Measurements from ENCODE around the gene TBC1D5.

Gene TBC1D5

DNA sequence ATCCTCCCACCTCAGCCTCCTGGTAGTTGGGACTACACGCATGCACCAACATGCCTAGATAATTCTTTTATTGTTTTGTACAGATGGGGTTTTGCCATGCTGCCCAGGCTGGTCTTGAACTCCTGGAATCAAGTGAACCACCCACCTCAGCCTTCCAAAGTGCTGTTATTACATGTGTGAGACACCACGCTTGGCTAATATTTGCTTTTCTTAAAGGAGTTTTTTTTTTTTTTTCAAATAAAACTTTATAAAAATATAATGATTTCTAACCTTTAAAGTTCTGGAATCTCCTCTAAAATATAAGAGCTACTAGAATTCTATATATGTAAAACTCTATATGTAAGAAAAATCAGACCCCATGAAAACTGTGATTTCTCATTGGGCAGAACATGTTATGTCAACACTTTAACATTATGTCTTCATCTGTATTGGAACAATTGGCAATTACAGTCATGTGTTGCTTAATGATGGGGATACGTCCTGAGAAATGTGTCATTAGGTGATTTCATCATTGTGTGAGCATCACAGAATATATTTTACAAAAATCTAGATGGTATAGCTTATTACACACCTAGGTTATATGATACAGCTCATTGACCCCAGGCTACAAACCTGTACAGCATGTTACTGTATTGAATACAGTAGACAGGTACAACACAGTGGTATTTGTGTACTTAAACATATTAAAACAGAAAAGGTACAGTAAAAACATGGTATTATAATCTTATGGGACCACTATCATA lies 480.6 kb downstream of the TBC1D5 start:
- FAIRE-seq: no peak

DNA sequence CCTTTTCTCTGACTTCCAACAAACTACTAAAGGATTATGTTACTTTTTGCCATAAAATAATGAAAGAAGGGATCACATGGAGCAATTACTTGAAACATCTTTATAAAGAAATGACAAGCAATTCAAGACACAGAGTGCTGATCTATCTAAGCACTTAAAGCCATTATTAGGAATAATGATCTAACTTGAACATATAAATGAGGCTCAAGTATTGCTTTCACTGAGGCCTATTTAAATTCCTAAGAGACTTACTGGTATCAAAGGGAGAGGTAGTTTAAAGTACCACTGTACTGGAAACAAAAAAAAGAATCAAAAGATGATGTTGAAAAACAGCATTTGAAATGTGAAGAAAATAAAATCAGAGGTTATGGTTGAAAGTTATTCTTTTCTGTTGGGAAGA lies 482.2 kb downstream of the TBC1D5 start:
- FAIRE-seq: no peak

DNA sequence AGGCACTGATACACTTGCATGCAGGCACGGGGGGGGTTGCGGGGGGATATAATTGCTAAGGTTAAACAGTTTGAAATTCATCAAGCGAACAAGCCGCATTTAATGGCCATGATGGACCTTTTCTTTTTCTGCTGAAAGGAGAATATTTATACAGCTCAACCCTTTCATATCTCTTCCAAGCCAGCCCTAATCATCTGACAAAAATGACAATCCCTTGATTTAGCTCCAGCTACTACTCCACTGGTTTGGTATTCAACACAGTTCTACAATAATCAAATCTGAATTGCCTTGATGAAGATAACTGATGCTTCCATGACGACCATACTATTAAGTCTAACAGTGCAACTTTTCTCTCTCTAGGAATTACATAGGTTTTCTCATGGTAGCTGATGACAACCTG lies 482.7 kb downstream of the TBC1D5 start:
- no peak for FAIRE-seq

DNA sequence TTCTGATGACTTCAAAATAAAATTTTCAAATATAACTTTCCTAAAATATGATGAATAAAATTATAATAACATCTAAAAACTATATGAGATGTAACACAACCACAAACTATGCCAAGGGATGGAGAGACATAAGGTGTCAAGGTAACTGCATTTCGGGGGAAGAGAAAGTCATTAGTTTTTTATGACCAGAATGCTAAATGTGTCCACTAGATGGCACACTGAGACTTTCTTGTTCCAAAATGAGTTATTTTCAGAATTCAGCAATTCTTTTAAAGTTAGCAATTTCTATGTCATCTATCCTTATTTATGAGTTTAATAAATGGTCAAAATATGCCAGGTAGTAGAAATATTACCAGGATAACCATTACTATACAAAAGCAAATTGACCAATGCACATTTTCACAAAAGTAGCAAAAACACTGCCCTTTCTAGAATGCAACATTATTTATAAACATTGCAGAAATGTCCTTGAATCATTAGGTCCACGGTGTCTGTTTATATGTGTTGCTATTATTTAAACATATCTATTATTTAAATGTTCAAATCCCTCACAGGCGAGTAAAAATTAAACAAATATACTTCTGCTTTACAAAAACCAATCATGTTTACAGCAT lies 483.5 kb downstream of the TBC1D5 start:
- FAIRE-seq: peak; percentile 99

DNA sequence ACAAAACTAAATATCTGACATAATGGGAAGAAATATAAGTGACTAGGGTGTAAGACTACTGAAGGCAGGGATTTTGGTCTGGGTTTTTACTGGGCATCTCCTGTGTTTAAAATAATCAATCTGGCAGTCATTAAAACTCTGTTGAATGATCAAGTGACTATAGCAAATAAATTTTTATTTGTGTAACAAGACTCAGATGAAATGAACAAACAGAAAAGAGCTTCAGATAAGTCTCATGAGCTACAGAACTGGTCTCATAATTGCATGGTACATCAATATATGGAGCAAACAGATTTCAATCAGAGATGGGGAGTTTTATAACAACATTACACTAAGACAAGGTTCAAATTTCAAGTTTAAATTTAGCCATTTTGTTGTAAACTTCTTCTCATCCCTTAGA lies 485.2 kb downstream of the TBC1D5 start:
- peak; percentile 61 for FAIRE-seq

DNA sequence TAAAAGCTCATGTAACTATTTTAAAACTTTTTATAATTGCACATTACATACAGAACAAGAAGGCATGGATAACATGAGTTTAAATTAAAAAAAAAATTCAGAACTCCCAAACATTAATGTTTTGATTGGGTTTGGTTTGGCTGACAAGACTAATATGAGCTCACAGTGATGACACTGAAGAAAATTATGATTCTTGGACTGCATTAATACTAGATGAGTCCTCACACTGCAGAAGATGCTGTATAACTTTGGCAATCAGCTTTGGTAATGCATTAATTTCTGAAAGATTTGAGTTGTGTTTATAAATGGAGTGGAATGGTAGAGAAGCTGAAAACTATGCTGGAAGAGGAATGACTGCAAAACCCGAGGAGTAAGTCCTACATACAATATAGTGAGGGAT lies 498.8 kb downstream of the TBC1D5 start:
- no peak for FAIRE-seq

DNA sequence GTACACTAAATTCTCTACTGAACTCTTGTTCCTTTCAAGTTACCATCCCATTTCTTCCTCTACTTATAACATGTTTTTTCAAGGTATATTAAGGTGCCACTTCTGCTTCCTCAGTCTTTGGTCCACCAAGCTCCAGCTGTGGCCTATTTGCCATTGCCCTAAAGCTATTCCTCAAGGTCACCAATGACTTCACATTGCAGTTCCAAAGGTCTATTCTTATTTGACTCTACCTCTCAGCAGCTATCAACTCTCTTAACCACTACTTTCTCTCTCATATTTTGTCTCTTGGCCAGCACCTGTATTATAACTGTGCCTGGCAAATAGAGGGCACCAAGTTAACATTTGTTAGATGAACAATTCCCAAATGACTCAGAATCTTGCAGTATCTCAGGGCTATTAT lies 503.0 kb downstream of the TBC1D5 start:
- FAIRE-seq: no peak

DNA sequence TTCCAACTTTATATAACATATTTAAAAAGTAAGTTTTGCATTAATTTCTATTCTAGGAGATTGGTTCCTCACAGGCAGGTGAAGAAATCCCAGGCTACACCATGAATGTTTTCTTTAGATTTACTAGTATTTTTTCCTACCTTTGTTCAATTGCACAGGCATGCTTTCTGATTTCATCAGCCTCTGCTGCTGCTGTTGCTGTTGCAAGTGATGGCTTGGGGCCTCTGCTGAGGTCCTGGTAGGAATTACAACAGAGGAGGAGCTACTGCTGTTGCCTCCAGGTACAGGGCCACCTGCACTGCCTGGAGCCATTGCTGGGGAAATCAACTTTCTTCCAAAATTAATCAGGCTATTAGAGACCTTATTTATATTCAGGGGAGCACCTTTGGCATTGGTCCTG lies 504.4 kb downstream of the TBC1D5 start:
- FAIRE-seq: no peak

DNA sequence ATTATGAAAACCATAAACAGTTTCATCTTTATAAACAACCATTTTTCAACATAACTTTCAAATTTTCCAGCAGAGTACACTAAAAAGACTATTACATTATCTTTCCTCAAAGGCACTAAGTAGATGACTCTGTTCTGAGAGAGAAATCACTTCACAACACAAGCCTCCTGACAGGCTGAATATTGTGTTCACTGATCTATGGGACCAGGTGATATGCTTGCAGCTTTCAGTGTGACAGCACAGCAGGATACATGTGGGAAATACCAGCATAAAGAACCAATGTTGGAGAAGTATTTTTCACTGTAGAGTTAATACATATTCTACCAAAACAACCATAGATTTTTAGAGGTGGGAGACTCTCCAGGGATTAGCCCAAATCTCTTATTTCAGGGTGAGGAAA lies 507.1 kb downstream of the TBC1D5 start:
- FAIRE-seq: no peak

DNA sequence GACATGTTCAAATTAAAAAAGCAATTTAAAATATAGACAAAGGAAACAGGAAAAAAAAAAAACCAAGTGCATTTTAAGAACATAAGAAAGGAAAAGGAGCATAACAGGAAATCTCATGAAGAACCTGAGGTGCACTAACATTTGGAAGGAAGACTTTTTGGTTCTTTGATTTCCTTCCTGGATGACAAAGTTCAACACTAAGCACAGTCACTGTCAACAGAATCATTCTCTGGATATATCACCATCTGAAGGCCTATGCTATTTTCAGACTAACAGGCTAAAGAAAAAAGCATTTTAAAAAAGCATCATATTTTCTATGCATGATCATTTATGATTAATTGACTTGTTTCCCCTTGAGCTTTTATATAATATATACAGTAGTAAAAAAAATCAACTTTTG lies 508.0 kb downstream of the TBC1D5 start:
- no peak for FAIRE-seq

DNA sequence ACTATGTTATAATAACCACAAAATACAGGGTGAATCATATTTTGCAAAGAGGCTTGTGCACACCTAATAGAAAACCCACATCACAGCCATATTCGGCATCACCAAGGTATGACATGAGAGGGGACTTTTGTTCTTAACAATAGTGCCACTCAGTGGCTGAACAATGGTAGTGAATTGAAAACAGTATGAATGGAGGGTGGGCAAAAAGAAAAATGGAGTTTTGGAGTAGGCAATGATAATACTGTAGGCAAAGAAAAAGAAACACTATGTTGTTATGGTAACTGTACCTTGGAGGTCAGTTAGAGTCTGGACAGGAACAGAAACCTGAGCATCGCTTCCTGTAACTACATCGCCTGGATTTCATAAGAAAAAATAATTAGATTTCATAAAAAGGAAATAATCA lies 509.0 kb downstream of the TBC1D5 start:
- peak; percentile 97 for FAIRE-seq

DNA sequence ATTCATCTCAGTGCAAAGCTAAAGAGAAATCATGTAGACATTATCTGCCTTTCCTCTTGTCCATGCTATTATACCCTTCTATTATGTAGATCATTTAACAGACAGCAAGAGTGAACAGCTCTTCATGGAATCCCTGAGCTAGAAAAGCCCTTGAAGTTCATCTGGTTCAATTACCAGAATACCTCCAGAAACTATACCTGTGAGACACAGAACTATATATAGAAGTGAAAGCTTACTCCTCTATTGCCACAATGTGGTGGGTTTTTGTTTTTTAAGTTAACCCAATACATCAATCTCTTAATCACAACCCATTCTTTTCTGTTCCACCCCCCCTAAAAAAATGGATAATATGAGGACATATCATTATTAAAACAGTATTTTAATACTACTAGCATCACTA lies 510.0 kb downstream of the TBC1D5 start:
- no peak for FAIRE-seq

DNA sequence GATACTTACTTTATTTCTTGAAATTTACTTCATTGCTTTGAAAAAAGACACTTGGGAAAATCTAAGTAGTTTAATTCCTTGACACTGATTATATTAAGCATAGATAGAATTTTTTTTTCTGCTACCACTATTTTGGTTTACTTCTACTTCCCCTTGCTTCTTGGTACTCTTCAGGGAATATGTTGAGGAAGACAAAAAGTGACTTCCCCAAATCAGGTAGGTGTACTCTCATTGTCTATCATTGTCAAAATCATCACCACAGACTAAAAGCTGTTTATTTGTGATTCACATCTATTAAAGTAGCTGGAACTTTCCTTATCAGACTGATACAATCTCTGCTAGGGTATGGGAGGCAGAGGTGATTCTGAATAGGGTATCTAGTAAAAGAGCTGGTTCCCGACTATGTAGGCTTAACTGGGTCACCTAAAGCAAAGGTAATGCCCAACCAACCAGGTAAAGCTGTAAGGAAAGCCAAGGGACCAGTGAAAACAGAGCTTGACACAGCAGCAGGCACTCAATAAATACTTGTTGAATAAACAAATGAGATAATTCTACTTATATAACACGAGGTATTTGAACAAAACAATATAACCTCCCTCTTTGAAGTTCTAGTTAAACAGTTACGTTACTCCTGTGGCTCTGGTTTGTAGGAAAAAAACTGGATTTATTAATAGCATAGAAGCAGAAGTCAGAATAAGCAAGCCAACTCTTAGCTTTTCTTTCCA lies 510.7 kb downstream of the TBC1D5 start:
- FAIRE-seq: peak; percentile 47

DNA sequence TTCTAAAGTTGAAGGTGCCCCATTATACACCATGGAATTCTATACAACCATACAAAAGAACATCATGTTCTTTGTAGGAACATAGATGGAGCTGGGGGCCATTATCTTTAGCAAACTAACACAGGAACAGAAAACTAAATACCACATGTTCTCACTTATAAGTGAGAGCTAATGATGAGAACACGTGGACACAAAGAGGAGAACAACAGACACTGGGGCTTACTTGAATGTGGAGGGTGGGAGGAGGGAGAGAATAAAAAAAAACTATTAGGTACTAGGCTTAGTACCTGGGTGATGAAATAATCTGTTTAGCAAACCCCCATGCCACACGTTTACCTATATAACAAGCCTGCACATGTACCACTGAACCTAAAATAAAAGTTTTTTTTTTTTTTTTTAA lies 515.0 kb downstream of the TBC1D5 start:
- FAIRE-seq: no peak

DNA sequence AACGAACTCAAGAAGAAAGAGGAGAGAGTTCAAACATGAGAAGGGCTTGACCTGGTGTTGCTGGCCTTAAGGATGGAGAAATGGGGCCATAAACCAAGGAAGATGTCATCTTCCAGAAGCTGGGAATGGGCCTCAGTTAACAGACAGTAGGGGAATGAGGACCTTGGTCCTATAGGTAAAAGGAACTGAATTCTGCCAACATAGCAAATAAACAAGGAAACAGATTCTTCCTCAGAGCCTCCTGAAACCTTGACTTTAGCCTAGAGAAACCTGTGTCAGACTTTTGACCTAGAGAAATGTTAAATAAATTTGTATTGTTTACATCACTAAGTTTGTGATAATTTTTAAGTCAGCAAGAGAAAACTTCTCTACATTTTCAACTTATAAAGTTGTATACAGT lies 520.9 kb downstream of the TBC1D5 start:
- no peak for FAIRE-seq

DNA sequence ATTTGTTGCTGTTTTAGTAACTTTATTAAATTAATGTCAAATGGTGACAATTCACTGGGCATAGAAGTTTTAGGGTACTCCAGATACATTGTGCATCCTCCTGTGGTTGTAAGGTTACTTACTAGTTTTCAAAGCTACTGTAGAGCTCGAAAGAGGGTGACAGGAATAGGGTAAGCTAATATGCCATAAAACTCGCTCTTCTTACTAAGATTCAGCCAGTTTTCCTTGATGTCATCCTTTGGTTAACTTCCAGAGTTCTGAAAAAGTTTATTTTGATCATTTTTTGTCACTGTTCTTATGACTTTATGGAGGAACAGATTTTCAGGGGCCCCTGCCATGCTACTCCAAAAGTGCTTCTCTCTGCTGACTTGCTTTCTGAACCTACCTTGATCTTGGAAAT lies 522.8 kb downstream of the TBC1D5 start:
- FAIRE-seq: no peak

DNA sequence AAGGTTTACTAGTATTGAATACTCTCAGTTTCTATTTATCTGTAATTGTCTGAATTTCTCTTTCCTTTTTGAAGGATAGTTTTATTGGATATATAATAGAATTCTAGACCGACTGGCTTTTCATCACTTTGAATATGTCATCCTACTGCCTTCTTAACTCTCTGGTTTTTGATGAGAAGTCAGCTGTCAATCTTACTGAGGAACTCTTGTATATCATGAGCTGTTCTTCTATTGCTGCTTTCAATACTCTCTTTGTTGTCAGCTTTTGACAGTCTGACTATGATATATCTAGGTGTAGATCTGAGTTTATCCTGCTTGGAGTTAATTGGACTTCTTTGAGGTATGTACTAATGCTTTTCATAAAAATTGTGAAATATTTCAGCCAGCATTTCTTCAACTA lies 523.8 kb downstream of the TBC1D5 start:
- FAIRE-seq: no peak

DNA sequence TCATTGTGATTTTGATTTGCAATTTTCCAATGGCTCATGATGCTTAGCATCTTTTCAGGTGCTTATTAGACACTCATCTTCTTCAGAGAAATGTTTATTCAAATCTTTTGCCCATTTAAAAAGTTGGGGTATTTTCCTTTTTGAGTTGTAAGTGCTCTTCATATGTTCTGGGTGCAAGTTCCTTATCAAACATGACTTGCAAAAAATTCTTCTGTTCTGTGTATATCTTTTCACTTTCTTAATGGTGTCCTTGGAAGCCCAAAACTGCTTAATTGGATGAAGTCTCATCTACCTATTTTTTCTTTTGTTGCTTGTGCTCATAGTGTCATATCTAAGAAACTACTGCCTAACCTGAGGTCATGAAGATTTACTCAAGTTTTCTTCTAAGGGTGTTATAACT lies 524.8 kb downstream of the TBC1D5 start:
- FAIRE-seq: no peak

DNA sequence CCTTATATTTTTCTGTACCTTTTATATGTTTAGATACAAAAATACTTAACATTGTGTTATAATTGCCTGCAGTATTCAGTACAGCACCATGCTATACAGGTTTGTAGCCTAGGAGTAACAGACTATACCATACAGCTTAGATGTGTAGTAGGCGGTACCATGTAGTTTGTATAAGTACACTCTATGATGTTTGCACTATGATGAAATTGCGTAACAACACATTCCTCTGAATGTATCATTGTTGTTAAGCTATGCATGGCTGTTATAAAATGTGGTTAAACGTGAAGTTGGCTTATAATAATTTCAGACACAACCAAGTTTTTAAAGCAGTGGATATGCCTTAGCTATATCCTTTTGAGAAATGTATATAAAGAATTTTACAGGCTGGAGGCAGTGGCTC lies 529.3 kb downstream of the TBC1D5 start:
- FAIRE-seq: no peak

DNA sequence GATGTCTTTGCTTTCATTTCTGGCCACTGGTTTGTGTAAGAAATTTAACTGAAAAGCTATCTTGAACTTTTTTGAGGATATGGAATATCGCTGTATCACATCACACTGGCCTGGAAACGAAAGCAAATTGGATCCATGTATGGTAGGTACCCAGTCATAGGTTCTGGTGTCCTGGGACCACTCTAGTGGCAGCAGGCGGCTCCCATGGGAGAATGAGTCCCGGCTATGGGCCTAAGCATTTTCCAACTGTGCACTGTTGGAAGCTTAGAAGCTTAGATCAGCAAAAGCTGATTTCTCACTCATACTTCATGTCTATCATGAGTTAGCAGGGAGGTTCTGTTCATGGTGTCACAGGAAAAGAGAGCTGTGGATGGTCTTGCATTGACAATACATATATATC lies 534.5 kb downstream of the TBC1D5 start:
- no peak for FAIRE-seq

DNA sequence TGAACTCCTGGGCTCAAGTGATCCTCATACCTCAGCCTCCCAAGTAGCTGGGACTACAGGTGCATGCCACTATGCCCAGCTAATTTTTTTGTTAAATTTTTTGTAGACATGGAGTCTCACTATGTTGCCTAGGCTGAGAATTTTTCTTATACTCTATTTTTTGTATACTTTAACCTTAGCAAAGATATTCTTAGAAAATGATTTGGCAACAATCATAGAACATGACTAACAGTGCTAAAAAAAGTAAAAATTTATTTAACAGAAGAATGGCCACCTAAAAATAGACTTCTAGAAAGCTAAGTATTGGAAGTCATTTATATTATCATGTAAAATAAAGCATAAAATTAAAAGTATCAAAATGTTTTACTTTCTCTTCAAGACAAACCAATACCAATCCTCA lies 535.4 kb downstream of the TBC1D5 start:
- no peak for FAIRE-seq

DNA sequence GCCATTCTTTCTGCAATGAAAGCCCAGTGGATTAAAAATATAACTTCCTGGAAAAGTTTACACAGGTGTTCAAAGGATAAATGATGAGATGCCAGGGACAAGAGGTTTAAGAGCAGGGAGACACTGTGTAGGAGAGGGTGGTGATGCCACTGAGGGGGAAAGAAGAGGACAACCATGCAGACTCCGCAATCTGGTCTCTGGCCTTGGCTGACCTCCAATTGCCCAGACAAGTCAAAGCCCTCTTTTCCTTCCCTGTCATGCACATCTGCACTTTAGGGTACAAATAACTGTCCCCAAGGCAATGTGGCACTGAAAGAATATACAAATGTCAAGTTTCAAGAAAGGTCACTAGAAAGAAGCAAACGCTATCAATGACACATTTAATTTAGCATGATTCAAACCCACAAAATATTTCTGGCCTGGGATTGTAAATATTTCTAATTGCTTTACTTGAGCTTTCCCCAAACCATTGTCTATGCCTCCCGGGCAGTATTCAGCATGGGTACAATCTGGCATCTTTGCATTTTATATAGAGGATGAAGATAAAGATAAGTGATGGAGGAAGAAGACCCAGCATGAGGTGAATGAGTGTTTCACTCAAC lies 538.3 kb downstream of the TBC1D5 start:
- FAIRE-seq: no peak

DNA sequence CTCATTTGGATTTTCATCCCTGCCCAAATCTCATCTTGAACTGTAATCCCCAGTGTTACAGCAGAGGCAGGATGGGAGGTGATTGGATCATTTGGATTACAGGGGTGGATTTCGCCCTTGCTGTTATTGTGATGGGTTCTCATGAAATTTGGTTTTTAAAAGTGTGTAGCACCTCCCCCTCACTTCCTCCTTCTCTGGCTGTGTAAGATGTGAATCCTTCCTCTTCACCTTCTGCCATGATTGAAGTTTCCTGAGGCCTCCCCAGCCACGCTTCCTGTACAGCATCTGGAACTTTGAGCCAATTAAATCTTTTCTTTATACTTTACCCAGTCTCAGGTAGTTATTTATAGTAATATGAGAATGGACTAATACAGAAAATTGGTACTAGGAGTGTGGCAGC lies 540.9 kb downstream of the TBC1D5 start:
- FAIRE-seq: no peak

Measured in islet of Langerhans (tissue), 1 donor.